Measurements from ENCODE around the gene TYRP1.

TYRP1 gene

GRCh38 chr9:12697719-12698118 lies 4.5 kb downstream of the TYRP1 start:
- DNase-seq: no peak

GRCh38 chr9:12698266-12698665 lies 5.1 kb downstream of the TYRP1 start:
- no peak for DNase-seq

GRCh38 chr9:12698986-12699385 lies 5.8 kb downstream of the TYRP1 start:
- DNase-seq: no peak

GRCh38 chr9:12699529-12699928 lies 6.3 kb downstream of the TYRP1 start:
- no peak for DNase-seq

GRCh38 chr9:12701126-12701525 lies 7.9 kb downstream of the TYRP1 start:
- no peak for DNase-seq

- peak; percentile 71 for DNase-seq
Measured at GRCh38 chr9:12702160-12702758, 9.1 kb downstream of the TYRP1 start.

- DNase-seq: no peak
Measured at GRCh38 chr9:12703996-12704395, 10.8 kb downstream of the TYRP1 start.

GRCh38 chr9:12705738-12706391 lies 12.7 kb downstream of the TYRP1 start:
- DNase-seq: no peak

GRCh38 chr9:12708562-12709298 lies 15.5 kb downstream of the TYRP1 start:
- no peak for DNase-seq

GRCh38 chr9:12712532-12712931 lies 19.3 kb downstream of the TYRP1 start:
- no peak for DNase-seq

- no peak for DNase-seq
Measured at GRCh38 chr9:12715268-12715667, 22.1 kb downstream of the TYRP1 start.

- no peak for DNase-seq
Measured at GRCh38 chr9:12716823-12717600, 23.8 kb downstream of the TYRP1 start.

- no peak for DNase-seq
Measured at GRCh38 chr9:12717907-12718306, 24.7 kb downstream of the TYRP1 start.

- peak; percentile 59 for DNase-seq
Measured at GRCh38 chr9:12718482-12719026, 25.4 kb downstream of the TYRP1 start.

- DNase-seq: no peak
Measured at GRCh38 chr9:12719431-12719830, 26.2 kb downstream of the TYRP1 start.

GRCh38 chr9:12720551-12720950 lies 27.4 kb downstream of the TYRP1 start:
- DNase-seq: no peak

- no peak for DNase-seq
Measured at GRCh38 chr9:12722131-12722530, 28.9 kb downstream of the TYRP1 start.

- no peak for DNase-seq
Measured at GRCh38 chr9:12723409-12724028, 30.3 kb downstream of the TYRP1 start.

GRCh38 chr9:12726795-12727194 lies 33.6 kb downstream of the TYRP1 start:
- no peak for DNase-seq

GRCh38 chr9:12730198-12730597 lies 37.0 kb downstream of the TYRP1 start:
- no peak for DNase-seq

GRCh38 chr9:12730927-12731326 lies 37.7 kb downstream of the TYRP1 start:
- DNase-seq: no peak

- DNase-seq: no peak
Measured at GRCh38 chr9:12732971-12733370, 39.8 kb downstream of the TYRP1 start.

- no peak for DNase-seq
Measured at GRCh38 chr9:12735665-12736064, 42.5 kb downstream of the TYRP1 start.
